OCI-LY3 (cell line): ENCODE data around the gene SLC12A8.

Experiments used
- CTCF ChIP-seq: fragments of 200-600, 300-600 bp; sonication (generic); IDR thresholded peaks from 2 replicates; pipeline ENCODE4 v1.5.1; 2014; ENCODE audit warnings: antibody characterized with exemption, low read length, low read depth
- EZH2phosphoT487 ChIP-seq: fragments of 200-600 bp; shearing (Covaris generic); IDR thresholded peaks from 2 replicates; pipeline ENCODE4 v1.6.1; 2018; ENCODE audit warnings: antibody characterized with exemption, mixed run types, low read depth

- TF ChIP-seq CTCF (no peak), EZH2phosphoT487 (no peak)
These were observed 132.9 kb downstream of the SLC12A8 start for GRCh38 chr3:125079675-125080045.
